ENCODE results near the gene PPP1R3F. TPM values are rescaled to one million over a fixed set of nuclear protein-coding genes. Genes with fewer than 3 reads are reported as not detected.

Gene PPP1R3F
- total RNA-seq, 1 experiment from 2014 or later: 3.6 TPM

DNA sequence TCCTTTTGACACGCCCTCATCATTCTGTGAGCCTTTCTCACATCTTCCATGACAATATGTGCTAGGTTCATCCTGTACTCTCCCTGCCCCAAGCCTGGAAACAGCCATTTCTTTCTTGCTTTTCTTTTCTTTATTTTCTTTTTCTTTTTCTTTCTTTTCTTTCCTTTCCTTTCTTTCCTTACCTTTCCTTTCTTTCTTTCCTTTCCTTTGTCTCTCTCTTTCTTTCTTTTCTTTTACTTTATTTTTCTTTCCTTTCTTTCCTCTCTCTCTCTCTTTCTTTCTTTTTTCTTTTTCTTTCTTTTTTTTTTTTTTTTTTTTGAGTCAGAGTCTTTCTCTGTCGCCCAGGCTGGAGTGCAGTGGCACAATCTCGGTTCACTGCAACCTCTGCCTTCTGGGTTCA is 14.6 kb downstream of the PPP1R3F start:
- Histone ChIP-seq H2AFZ (no peak overlapping the region), H3K27ac (no peak overlapping the region), H3K27me3 (ENCODE audit: insufficient read depth, low read depth) (no peaks in the 10 kb centered on the region), H3K4me3 (no peak overlapping the region), H3K79me2 (ENCODE audit: low read depth) (no peaks in the 10 kb centered on the region), H3K4me2 (no peak overlapping the region), H4K20me1 (ENCODE audit: insufficient read depth) (no peaks in the 10 kb centered on the region), H3K9me3 (ENCODE audit: insufficient read depth, low read depth) (no peaks in the 10 kb centered on the region), H3K4me1 (replicated peaks; ENCODE audit: insufficient read depth) (no peaks in the 10 kb centered on the region), H3K9me2 (ENCODE audit: insufficient read depth) (no peaks in the 10 kb centered on the region), H3F3A (ENCODE audit: insufficient read depth, low read depth) (no peaks in the 10 kb centered on the region), H3K36me3 (ENCODE audit: low read depth) (no peaks in the 10 kb centered on the region)
- intact Hi-C loops (cut with micrococcal nuclease; ENCODE audit: unreplicated experiment): no loop called here
- TF ChIP-seq, protein P1, sequence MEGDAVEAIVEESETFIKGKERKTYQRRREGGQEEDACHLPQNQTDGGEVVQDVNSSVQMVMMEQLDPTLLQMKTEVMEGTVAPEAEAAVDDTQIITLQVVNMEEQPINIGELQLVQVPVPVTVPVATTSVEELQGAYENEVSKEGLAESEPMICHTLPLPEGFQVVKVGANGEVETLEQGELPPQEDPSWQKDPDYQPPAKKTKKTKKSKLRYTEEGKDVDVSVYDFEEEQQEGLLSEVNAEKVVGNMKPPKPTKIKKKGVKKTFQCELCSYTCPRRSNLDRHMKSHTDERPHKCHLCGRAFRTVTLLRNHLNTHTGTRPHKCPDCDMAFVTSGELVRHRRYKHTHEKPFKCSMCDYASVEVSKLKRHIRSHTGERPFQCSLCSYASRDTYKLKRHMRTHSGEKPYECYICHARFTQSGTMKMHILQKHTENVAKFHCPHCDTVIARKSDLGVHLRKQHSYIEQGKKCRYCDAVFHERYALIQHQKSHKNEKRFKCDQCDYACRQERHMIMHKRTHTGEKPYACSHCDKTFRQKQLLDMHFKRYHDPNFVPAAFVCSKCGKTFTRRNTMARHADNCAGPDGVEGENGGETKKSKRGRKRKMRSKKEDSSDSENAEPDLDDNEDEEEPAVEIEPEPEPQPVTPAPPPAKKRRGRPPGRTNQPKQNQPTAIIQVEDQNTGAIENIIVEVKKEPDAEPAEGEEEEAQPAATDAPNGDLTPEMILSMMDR (conservative IDR thresholded peaks at IDR 0.05): no peak
- no peak for TF ChIP-seq EZH2 (IDR thresholded peaks at IDR 0.05; ENCODE audit: low read depth)
- ChIA-PET CTCF (no interaction called here), POLR2A (ENCODE audit: unreplicated experiment) (no interaction called here)
- no peak for DNase-seq
- BruUV-seq (replicated peaks): no TSS peak

DNA sequence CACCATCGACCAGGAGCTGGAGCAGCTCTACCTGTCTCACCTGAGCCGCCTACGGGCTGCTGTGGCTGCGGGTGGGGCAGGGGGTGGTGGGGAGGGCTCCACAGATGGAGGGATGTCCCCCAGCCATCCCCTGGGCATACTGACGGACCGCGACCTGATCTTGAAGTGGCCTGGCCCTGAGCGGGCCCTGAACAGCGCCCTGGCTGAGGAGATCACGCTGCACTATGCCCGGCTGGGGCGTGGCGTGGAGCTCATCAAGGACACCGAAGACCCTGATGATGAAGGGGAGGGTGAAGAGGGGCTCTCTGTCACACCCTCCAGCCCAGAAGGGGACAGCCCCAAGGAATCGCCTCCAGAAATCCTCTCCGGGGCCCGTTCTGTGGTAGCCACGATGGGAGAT is 16.5 kb downstream of the PPP1R3F start:
- H4K20me1 ChIP-seq (ENCODE audit: insufficient read depth): no peaks in the 10 kb centered on the region
- no peak overlapping the region for H3K4me3 ChIP-seq
- no peak overlapping the region for H3K27ac ChIP-seq
- H3K4me1 ChIP-seq (replicated peaks; ENCODE audit: insufficient read depth): no peaks in the 10 kb centered on the region
- no peaks in the 10 kb centered on the region for H3K27me3 ChIP-seq (ENCODE audit: insufficient read depth, low read depth)
- H3K9me3 ChIP-seq (ENCODE audit: insufficient read depth, low read depth): no peaks in the 10 kb centered on the region
- intact Hi-C loops (cut with micrococcal nuclease; ENCODE audit: unreplicated experiment): no loop called here
- BruUV-seq (replicated peaks): no TSS peak
- CTCF ChIA-PET: no interaction called here
- H3F3A ChIP-seq (ENCODE audit: insufficient read depth, low read depth): no peaks in the 10 kb centered on the region
- TF ChIP-seq, protein P1 (conservative IDR thresholded peaks at IDR 0.05): no peak
- no peak for TF ChIP-seq EZH2 (IDR thresholded peaks at IDR 0.05; ENCODE audit: low read depth)
- H3K4me2 ChIP-seq: no peak overlapping the region
- H2AFZ ChIP-seq: no peak overlapping the region
- H3K9me2 ChIP-seq (ENCODE audit: insufficient read depth): no peaks in the 10 kb centered on the region
- H3K79me2 ChIP-seq (ENCODE audit: low read depth): no peaks in the 10 kb centered on the region
- POLR2A ChIA-PET (ENCODE audit: unreplicated experiment): no interaction called here
- no peak for DNase-seq
- no peaks in the 10 kb centered on the region for H3K36me3 ChIP-seq (ENCODE audit: low read depth)

DNA sequence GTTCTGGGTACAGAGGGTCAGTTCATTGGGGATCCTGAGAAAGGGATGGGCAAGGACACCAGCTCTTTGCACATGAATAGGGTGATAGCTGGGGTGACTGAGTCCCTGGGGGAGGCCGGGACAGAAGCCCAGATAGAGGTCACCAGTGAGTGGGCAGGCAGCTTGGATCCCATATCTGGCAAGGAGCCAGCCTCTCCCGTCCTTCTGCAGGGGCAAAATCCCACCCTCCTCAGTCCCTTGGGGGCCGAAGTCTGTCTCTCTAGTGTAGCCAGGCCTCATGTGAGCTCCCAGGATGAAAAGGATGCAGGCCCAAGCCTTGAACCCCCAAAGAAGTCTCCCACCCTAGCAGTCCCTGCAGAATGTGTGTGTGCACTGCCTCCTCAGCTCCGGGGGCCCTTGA is 17.0 kb downstream of the PPP1R3F start:
- H3F3A ChIP-seq (ENCODE audit: insufficient read depth, low read depth): no peaks in the 10 kb centered on the region
- no peak overlapping the region for H2AFZ ChIP-seq
- intact Hi-C loops (cut with micrococcal nuclease; ENCODE audit: unreplicated experiment): no loop called here
- H3K4me3 ChIP-seq: no peak overlapping the region
- no peaks in the 10 kb centered on the region for H3K27me3 ChIP-seq (ENCODE audit: insufficient read depth, low read depth)
- H3K4me2 ChIP-seq: no peak overlapping the region
- TF ChIP-seq, protein P1 (conservative IDR thresholded peaks at IDR 0.05): no peak
- no peak for TF ChIP-seq EZH2 (IDR thresholded peaks at IDR 0.05; ENCODE audit: low read depth)
- no peak for DNase-seq
- no TSS peak for BruUV-seq (replicated peaks)
- ChIA-PET CTCF (no interaction called here), POLR2A (ENCODE audit: unreplicated experiment) (no interaction called here)
- H3K36me3 ChIP-seq (ENCODE audit: low read depth): no peaks in the 10 kb centered on the region
- no peaks in the 10 kb centered on the region for H3K9me2 ChIP-seq (ENCODE audit: insufficient read depth)
- no peaks in the 10 kb centered on the region for H3K9me3 ChIP-seq (ENCODE audit: insufficient read depth, low read depth)
- H3K79me2 ChIP-seq (ENCODE audit: low read depth): no peaks in the 10 kb centered on the region
- no peaks in the 10 kb centered on the region for H3K4me1 ChIP-seq (replicated peaks; ENCODE audit: insufficient read depth)
- no peaks in the 10 kb centered on the region for H4K20me1 ChIP-seq (ENCODE audit: insufficient read depth)
- H3K27ac ChIP-seq: no peak overlapping the region
